Frontal cortex (tissue), 4 donors: ENCODE measurements around the gene NTN1. TPM values are rescaled to one million over a fixed set of nuclear protein-coding genes. Genes with fewer than 3 reads are reported as not detected.

ENCODE experiments used
- DNase-seq, 2 donors: peaks; one replicate each; pipeline ENCODE4 v3.0.0; 2012; ENCODE audit warnings: low spot score in 2 of 2
- FAIRE-seq: peaks from 2 replicates; lab custom pipeline; 2012; peaks lifted over from hg19 to GRCh38; lab: Jason Lieb, UNC
- total RNA-seq: library from RNA; depleted of rRNA; stranded (reverse); fragments of >200 nt; gene quantifications from one replicate; pipeline ENCODE4 v1.2.3, GENCODE V29; 2014
- donor health status: control.
- donor health status: control.
- donor health status: control.

The NTN1 gene
- total RNA-seq, 1 donor from 2014 or later = 6.5 TPM

DNA sequence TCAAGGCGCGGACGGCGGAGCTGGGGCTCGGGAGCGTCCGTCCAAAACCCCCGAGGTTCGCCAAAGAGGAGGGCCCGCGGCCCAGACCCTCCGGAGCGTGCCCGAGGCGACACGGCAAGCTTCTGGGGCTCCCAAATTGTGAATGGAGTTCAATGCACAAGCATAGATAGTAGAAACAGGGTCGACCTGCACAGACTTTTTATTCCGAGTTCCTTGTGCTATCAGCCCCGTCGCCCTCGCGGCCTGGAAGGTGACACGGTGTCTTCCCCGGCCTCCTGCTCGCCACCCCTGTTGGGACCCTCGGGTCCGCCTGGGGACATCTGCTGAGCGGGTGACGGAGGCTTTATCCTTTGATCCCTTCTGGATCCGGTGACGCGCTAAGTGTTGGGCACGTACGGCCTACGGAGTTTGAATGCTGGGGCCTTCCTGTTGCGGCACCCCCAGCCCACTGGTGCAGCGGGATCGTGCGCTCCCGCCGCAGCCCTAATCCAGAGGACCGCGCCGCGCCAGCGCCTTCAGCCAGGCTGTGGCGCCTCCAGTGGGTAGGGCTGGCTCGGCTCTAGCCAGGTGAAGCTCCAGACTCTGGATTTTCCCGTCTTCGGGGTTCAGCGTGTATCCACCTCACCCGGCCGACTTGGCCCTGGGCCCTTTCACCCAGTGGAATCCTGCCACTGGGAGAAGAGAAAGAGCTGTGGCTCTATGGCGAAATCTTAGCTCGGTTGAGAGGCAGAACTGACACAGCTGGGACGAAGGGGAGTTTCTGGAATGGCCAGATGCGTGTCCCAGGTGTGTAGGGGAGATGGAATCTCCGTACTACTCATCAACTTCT lies 17.0 kb upstream of the NTN1 start:
- FAIRE-seq (no peak), DNase-seq (no peak)

DNA sequence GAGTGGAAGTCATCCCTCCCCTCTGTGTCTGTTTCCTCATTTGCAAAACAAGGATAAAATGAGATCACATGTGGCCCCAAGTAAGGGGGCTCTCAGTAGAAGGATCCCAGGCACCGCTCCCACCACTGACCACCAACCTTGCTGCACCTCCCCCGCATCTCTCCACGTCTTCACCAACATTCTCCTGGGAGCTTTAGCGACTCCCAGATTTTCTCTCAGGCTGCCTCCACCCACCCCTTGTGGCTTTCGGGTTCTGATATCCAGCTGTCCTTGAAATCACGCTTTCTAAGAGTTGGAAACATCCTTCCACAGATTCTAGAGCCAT lies 16.4 kb upstream of the NTN1 start:
- FAIRE-seq (no peak), DNase-seq (no peak)

DNA sequence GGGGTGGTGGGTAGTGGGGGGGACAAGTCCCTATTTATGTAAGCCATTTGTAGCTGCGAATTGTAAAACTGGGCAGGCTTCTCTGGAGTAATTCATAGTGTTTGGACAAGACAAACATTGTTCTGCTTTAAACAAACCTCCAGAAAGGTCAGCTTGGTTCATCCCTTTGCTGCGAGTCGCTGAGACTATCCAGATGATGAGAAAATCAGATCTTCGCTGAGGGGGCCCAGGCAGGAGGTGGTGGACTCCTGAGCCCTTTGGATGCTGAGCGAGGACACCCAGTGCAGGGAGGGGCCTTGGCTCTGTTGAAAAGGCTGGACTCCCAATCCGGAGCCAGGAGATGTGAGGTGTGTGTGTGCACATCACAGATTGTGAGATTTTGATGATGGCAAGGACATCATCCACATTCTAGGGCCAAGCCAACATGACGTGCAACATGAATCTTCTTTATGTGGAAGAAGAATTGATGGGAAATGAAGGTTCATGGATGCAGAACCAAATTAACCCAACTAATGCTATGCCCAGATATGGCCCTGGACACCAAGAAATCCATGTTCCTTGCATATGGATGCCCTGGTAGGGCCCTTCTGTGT lies 15.0 kb upstream of the NTN1 start:
- DNase-seq = no peak
- FAIRE-seq = no peak

DNA sequence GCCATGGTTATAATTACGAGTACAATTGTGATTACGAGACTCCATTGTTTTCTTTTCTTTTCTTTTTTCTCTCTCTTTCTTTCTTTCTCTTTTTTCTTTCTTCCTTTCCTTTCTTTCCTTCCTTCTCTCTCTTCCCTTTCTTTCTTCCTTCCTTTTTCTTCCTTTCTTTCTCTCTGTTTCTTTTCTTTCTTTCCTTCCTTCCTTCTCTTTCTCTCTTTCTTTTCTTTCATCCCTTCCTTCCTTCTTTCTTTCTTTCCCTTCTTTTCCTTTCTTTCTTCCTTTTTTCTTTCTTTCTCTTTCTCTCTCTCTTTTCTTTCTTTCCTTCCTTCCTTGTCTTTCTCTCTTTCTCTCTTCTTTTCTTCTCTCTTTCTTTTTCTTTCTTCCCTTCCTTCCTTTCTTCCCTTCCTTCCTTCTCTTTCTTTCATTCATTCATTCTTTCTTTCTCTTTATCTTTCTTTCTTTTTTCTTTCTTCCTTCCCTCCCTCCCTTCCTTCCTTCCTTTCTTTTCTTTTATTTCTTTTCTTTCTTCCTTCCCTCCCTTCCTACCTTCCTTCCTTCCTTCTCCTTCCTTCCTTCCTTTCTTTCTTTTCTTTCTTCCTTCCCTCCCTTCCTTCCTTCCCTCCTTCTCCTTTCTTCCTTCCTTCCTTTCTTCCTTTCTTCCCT lies 14.1 kb upstream of the NTN1 start:
- DNase-seq (no peak), FAIRE-seq (no peak)

DNA sequence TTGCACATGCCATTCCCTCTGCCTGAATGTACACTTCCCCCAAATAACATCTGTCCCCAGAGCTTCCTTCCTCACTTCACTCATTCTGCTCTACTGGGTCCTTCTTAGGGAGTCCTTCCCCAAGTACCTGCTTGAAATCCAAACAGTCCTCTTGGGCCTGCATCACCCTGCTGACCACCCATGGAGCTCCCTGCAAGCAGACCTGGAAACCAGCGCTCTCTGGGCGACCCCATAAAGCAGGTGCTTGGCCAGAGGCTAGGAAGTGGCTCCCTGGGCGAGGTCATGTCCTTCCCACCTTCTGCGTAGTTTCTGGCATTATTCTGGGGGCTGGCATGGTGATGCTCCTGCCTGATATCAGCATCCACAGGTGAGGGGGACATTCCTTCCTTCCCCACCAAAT lies 12.2 kb upstream of the NTN1 start:
- no peak for FAIRE-seq
- no peak for DNase-seq

DNA sequence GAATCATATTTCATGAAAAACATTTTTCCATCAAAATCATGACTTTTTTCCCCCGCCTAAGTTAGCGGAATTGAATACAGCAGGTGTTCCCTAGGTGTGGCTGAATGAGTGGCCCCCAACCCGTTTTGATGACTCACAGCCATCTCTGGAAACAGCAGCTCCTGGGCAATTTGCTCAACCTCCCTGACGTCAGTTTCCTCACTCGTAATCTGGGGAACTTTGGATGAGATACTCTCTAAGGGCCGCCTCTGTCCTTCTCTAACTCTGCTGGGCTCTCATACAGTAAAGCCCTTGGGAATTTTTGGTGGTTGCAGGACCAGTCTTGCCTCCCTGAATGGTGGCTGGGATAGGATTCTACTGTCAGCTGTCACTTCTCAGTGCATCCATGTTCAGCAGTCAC lies 11.6 kb upstream of the NTN1 start:
- FAIRE-seq (no peak), DNase-seq (no peak)

DNA sequence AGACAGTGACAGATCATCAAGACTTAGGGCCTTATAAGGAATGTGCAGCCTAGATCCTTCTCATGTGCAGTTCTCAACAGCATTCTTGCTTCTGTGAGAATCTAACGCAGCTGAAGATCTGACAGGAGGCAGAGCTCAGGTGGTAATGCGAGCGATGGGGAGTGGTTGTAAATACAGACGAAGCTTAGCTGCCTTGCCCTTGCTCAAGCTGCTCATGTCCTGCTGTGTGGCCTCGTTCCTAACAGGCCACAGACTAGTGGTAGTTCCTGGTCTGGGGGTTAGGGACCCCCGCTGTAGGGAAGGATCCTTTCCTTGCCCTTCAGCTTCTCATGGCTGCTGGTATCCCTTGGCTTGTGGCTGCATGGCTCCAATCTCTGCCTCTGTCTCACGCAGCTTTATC lies 10.3 kb upstream of the NTN1 start:
- FAIRE-seq (no peak), DNase-seq (no peak)

DNA sequence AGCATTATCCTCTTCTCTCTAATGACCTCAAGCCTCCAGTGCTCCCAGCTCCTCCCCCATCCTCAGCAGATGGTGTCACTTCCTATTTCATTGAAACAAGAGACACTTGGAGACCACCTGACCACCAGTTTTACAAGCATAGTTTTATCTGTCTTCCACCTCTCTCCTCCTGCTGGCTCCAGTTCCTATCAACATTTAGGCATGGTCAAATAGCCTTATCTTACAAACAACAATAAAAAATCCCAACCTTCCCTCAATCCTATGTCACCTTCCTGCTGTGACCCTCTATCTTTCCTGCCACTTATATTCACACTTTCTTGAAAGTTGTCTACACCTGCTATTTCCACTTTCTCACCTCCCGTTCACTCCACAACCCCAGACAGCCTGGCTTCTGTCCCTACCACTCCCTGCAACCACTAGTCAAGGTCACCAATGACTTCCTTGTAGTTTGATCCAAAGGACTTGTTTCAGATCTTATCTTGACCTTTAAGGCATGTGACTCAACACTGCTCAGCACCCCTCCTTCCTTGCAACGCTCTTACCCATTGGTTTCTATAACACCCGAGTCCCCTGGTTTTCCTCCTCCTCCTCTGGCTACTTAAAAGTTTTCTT lies 4.3 kb upstream of the NTN1 start:
- FAIRE-seq (no peak), DNase-seq (no peak)

DNA sequence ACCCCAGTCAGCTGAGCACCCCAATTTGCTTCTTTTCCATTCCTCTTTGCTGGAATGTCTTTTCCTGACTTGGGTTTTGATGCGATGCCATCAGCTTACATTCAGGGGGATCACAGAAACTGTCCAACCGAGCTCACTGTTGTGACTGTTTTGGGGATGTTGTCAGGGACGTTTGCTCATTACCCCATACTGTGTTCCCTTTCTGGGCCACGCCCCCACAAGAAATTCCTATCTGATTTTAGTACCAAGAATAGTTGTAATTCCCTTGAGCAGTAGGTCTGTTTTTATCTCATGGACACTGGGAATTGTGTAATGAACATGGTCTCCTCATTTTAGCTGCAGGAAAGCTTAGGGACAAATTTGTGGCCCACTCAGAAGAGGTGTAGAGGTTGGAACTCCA lies 2.6 kb upstream of the NTN1 start:
- DNase-seq = no peak
- no peak for FAIRE-seq

DNA sequence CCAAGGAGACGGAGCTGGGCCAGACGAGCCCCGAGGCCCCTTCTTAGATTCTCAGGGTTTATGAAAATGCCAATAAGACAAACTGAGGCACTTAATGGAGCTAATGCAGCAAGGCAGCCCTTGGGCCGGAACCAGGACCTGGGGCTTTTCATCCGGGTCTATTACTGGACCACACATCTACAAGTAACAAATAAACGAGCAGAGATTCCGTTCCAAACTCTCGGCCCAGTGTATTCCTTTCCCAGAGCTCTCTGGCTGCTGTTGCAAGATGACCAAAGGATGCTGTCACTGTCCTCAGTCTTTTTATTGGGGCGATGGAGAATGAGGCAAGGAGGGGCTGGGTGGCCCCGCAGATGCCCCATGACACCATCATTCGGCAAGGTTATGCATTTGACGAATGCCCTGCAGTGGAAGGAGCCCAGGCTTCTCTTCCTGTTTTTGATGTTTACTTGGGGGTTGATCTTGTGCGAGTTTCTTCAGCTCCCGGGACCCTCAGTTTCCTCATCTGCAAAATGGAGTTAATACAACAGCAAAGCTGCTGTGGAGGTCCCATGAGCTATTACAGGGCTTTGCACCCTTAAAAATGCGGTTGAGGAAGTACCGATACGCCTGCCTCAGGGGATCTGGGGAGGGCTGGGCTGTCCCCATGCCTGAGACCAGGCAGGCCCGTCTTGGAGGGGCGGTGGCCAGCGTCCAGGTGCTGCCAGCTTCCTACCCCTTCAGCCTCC lies 1.1 kb upstream of the NTN1 start:
- FAIRE-seq (no peak), DNase-seq (no peak)

DNA sequence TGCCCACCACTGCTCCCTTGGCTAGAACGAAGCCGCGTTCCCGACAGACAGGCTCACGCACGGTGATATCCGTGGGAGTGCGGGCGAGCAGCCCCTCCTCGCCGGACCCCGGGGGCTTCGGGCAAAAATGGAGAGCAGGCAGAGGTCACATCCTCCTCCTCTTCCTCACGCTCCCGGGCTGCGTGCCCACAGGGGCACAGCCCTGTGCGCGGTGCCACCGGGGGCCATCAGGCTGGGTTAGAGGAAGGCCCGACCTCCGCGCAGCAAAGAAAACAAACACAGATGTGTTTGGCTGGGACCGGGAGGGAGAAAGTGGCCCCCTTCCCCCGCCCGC lies 519 bp upstream of the NTN1 start:
- FAIRE-seq = no peak
- no peak for DNase-seq

DNA sequence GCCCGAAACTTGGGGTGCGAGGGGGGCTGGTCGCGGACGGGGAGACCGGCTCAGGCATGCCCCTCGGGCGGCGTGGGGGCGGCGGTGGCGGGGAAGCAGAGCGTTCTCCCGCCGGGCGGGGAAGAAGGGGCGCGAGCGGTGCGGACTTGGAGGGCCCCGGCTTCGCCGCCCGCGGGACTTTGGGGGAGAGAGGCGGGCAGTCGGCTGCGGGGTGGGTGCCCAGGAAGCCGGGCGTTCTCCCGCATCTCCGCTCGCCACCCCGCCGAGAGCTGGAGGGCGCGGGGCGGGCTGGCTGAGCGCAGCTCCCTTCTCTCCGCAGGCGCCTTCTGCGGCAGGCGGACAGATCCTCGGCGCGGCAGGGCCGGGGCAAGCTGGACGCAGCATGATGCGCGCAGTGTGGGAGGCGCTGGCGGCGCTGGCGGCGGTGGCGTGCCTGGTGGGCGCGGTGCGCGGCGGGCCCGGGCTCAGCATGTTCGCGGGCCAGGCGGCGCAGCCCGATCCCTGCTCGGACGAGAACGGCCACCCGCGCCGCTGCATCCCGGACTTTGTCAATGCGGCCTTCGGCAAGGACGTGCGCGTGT lies 772 bp downstream of the NTN1 start:
- FAIRE-seq (no peak), DNase-seq (peak in 1 of 2 donors; percentile 36)

DNA sequence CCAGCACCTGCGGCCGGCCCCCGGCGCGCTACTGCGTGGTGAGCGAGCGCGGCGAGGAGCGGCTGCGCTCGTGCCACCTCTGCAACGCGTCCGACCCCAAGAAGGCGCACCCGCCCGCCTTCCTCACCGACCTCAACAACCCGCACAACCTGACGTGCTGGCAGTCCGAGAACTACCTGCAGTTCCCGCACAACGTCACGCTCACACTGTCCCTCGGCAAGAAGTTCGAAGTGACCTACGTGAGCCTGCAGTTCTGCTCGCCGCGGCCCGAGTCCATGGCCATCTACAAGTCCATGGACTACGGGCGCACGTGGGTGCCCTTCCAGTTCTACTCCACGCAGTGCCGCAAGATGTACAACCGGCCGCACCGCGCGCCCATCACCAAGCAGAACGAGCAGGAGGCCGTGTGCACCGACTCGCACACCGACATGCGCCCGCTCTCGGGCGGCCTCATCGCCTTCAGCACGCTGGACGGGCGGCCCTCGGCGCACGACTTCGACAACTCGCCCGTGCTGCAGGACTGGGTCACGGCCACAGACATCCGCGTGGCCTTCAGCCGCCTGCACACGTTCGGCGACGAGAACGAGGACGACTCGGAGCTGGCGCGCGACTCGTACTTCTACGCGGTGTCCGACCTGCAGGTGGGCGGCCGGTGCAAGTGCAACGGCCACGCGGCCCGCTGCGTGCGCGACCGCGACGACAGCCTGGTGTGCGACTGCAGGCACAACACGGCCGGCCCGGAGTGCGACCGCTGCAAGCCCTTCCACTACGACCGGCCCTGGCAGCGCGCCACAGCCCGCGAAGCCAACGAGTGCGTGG lies 1.5 kb downstream of the NTN1 start:
- FAIRE-seq = no peak
- peak in 1 of 2 donors; percentile 54 for DNase-seq

DNA sequence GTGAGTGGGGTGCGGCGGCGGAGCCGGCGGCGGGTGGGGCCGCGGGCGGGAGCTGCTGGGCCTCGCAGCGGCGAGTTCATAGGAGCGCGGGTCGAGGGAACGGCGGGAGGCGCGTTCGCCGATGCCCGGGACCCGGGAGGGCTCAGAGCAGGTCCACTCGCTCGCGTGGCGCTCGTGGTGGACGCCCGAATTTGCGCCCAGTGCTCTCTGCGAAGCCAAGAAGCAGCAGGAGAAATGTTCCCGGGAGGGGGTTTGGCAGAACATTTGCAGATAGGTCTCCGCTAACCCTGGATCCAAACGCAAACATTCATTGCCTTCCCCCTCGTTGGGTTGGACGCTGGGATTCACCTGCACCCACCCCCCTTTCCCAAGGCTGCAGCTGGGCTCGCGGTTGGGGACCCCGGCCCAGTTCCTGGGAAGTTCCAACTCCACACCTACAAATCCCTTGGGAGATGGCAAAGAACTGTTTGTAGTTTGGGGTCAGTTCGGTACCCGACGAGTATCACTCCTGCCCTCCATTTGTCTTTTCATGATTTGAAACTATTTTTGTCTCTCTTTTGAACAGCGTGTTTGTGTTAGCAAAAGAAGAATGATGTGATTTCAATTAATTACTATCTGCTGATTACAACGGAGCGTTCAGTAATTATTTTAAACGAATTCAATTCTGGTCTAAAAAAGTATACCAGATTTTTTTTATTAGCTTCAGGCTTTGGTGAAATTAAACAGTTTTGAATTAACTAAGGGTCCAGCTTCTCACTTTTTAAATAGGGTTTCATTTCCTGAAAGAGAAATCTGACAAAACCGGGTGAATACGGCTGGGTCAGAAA lies 2.3 kb downstream of the NTN1 start:
- FAIRE-seq (no peak), DNase-seq (no peak)

DNA sequence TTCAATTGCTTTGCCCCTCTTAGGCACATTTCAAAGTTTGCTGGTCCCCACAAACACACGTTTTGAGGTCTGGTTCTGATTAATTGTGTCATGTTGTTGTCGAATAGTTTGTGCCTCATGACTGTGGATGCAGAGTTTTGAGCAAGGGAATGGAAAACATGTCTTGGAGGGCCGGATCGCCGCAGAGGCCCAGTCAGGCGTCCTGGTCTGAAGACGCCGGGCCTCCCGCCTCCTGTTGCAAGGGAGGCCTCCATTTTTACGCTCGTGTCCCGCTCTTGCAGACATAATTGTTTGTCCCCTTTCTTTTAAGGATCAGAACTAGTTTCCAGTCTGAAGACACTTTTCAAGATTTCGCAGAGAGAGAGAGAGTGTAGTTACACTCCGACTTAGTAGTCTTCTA lies 3.2 kb downstream of the NTN1 start:
- DNase-seq (no peak), FAIRE-seq (no peak)

DNA sequence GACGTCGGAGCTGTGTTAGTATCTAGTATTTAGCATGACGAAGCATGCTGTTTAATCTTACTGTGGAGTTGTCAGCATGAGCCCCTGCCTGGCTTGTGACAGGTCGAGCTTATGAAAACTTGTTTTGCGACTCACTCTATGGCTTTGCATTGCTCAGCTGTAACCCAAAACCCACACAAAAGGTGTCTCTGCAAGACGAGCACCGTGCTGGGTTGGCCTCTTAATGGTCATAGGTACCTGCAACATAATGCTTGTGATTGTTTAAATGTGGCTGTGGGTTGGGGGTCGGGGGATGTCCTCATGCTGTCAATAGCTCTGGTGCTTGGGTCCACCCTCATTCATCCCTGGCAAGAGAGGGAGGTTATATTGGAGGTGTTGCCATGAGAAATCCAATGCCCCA lies 5.4 kb downstream of the NTN1 start:
- DNase-seq = no peak
- no peak for FAIRE-seq

DNA sequence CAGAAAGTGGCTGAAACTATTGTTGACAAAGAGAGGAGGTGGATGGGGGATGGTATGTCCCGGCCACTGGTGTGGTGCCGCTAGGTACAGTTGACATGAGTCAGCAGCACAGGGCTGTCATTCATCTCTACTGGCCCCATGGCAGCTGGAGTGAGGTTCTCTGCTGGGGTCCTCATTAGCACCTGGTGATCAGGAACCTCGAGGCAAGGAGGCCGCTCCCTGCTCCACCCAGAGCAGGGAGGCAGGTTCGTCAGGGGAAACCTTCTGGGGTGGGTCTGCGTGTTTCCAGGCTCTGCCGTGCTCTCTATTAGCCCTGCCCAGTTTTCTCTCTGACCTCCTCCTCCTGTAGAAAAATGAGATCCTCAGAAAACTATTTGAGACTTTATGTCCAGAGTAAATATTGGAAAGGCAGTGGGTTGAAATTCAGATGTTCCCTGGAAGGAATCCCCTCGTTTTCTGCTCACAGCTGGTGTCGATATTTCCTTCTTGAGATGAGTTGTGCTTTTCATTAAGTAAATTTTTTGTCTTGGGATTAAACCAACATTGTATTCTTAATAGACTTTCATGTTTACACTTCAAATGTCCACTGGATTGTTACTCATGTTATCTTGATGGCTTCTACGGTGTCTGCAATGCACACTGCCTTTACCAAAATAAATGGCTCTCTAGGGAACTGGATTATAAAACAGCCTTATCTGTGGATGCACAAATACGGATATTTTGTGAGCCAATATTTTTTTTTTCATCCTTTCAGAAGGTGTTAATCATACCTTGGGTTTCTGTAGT lies 7.1 kb downstream of the NTN1 start:
- no peak for FAIRE-seq
- no peak for DNase-seq
